ENCODE measurements around the gene PNMA6F. TPM values are rescaled to one million over a fixed set of nuclear protein-coding genes. Genes with fewer than 3 reads are reported as not detected.

Gene PNMA6F
- total RNA-seq, result not detected in 3 replicates
- long read RNA-seq, result 0 reads

DNA sequence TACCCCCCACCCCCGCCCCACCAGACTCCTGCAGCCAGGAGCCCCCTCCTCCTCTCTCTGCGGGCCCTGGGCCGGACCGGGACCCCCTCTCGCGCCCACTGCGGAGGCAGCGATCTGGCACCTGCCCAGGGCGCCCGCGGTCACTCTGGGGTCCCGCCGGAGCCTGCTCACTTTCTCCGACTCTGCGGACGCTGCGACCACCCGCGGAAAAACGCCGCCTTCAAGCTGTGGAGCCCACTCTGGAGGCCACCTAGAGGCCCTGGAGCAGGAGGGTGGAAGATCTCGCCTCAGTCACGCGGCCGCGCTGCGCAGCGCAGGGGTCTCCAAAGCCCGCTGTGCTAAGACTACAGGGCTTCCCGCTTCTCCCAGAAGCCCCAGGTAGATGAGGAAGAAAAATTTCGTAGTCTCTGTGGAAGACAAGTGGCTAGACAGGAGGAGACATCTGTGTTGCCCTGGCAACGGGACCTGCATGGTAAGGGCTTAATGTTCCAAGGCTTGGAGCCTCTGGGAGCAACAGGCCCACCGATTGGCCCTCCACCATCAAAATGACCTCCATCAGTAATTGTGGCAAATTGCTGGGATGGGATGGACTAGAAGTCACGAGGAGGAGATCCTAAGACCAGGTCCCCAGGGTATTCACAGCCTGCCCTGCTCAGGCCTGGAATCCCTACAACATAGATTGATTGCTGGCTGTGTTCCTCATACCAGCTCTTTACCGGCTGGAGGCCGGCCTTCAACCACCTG lies at the start of gene PNMA6F:
Gene PNMA6F (minus strand): TSS at position 387 of the 744 bp plus-strand sequence. CDS start 1,093 bp downstream, outside the sequence.
- Mint-ChIP-seq H3K36me3 (ENCODE audit: low read depth) (no peaks in the 10 kb centered on the region), H3K27ac (ENCODE audit: unreplicated experiment) (no peak within 1 kb of the TSS), H3K4me1 (ENCODE audit: low read depth) (no peaks in the 10 kb centered on the region), H3K4me3 (ENCODE audit: unreplicated experiment) (no peak within 1 kb of the TSS), H3K27me3 (ENCODE audit: low read depth) (peaks cover 10% of the 10 kb centered on the region), H3K9me3 (ENCODE audit: low read depth) (peaks cover 26% of the 10 kb centered on the region)
- no peak for DNase-seq (ENCODE audit: low spot score)
- TF ChIP-seq, protein P1, sequence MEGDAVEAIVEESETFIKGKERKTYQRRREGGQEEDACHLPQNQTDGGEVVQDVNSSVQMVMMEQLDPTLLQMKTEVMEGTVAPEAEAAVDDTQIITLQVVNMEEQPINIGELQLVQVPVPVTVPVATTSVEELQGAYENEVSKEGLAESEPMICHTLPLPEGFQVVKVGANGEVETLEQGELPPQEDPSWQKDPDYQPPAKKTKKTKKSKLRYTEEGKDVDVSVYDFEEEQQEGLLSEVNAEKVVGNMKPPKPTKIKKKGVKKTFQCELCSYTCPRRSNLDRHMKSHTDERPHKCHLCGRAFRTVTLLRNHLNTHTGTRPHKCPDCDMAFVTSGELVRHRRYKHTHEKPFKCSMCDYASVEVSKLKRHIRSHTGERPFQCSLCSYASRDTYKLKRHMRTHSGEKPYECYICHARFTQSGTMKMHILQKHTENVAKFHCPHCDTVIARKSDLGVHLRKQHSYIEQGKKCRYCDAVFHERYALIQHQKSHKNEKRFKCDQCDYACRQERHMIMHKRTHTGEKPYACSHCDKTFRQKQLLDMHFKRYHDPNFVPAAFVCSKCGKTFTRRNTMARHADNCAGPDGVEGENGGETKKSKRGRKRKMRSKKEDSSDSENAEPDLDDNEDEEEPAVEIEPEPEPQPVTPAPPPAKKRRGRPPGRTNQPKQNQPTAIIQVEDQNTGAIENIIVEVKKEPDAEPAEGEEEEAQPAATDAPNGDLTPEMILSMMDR (IDR thresholded peaks at IDR 0.05), result no peak

DNA sequence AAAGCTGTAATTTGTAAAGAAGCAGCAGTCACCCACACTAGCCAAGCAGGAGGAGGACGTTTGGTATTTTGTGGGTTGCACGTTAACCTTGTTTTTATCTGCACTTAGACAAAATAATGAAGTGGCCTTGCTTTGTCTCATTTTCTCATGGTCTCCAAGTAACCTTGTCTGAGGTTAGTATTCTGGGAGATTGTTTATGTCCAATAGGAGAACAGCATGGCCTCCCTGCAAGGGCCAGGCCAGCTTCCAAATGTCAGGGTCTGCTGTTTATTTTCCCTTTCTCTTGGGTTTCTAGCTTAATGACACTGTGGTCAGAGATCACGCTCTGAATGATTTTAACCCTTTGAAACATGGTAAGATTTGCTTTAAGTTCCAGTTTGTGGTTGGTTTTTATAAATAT lies 49.7 kb upstream of the PNMA6F start:
- peaks cover 5% of the 10 kb centered on the region for H3K9me3 Mint-ChIP-seq (ENCODE audit: low read depth)
- peaks cover 6% of the 10 kb centered on the region for H3K4me1 Mint-ChIP-seq (ENCODE audit: low read depth)
- H3K27ac Mint-ChIP-seq (ENCODE audit: unreplicated experiment), result no peak overlapping the region
- TF ChIP-seq, protein P1 (IDR thresholded peaks at IDR 0.05), result no peak
- no peaks in the 10 kb centered on the region for H3K36me3 Mint-ChIP-seq (ENCODE audit: low read depth)
- H3K4me3 Mint-ChIP-seq (ENCODE audit: unreplicated experiment), result no peak overlapping the region
- no peak for DNase-seq (ENCODE audit: low spot score)
- H3K27me3 Mint-ChIP-seq (ENCODE audit: low read depth), result peaks cover 5% of the 10 kb centered on the region

DNA sequence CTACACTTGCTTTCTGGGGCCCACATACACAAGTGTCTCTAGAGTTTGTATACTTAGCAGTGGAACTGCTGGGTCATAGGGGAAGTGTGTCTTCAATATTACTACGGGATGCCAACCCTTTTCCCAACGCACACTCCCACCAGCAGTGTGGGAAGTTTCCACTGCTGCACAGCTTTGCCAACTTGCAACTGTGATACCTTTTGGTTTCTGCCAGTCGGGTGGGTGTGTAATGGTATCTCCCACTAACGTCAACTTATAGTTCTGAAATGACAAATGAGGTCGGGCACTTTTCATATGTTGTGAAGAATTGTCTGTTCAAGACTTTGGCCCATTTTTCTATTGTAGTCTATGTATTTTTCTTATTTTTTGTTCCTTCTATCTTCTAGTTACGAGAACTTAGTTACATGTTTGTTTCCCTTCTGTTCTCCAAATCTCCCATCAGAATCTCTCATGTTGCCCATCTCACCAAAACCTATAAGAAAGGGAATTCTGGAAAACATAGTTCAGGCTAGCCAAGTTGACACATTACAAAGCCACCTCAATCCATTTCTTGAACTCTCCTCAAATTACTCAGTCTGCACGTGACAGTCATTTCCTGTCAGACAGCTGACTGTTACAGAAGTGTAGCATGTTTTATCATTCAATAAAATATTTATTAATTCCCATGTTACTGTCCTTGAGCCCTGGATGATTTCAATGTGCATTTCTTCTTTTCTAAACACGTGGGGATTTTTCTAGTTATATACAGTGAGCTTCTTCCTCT lies 48.9 kb upstream of the PNMA6F start:
- Mint-ChIP-seq H3K27ac (ENCODE audit: unreplicated experiment) (no peak overlapping the region), H3K27me3 (ENCODE audit: low read depth) (peaks cover 5% of the 10 kb centered on the region), H3K9me3 (ENCODE audit: low read depth) (peaks cover 9% of the 10 kb centered on the region), H3K4me3 (ENCODE audit: unreplicated experiment) (no peak overlapping the region), H3K4me1 (ENCODE audit: low read depth) (peaks cover 6% of the 10 kb centered on the region), H3K36me3 (ENCODE audit: low read depth) (no peaks in the 10 kb centered on the region)
- TF ChIP-seq, protein P1 (IDR thresholded peaks at IDR 0.05), result no peak
- DNase-seq (ENCODE audit: low spot score), result no peak

DNA sequence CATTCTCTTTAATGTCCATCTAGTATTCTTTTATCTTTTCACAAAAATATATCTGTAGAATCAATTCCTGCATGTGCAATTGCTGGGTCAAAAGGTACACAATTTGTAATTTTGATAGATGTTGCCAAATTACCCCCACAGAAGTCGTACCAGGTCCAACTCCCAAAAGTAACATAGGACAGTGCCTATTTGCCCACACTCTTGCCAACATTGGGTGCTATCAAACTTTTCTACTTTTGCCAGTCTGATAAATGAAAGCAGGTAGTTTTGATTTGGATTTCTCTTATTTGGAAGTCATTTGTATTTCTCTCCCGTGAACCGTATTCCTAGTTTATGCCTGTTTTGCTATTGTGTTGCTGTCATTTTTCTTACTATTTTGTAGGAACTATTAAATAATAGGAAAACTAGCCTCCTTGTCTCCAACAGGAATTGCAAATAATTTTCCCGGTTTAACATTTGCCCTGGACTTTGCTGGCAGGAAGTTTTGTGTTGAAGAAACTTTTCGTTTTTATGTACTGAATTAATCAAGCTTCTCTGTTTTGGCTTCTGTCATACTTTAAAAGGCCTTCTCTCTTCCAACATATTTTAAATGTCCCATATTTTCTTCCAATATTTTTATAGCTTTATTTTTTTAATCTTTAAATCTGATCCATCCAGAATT lies 45.4 kb upstream of the PNMA6F start:
- Mint-ChIP-seq H3K9me3 (ENCODE audit: low read depth) (peaks cover 9% of the 10 kb centered on the region), H3K4me1 (ENCODE audit: low read depth) (peaks cover 6% of the 10 kb centered on the region), H3K36me3 (ENCODE audit: low read depth) (no peaks in the 10 kb centered on the region), H3K27me3 (ENCODE audit: low read depth) (peaks cover 9% of the 10 kb centered on the region), H3K27ac (ENCODE audit: unreplicated experiment) (no peak overlapping the region), H3K4me3 (ENCODE audit: unreplicated experiment) (no peak overlapping the region)
- no peak for DNase-seq (ENCODE audit: low spot score)
- TF ChIP-seq, protein P1 (IDR thresholded peaks at IDR 0.05), result no peak

DNA sequence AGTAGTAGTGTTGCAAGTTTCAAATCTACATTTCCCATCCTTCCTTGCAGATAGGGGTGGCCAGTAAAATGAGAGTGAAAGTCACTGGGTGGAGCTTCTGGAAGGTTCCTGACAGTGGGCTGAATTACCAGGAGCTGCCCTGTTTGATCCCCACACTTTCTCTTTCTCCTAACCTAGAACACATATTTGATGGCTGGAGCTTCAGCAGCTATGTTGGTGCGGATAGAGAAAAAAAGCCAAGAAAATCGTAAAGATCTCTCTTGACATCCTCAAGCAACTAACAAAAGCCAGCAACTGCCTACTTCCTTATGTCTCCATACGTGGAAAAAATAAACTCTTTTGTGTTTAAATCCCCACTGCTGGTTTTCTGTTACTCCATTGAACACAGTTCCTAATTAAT lies 44.6 kb upstream of the PNMA6F start:
- Mint-ChIP-seq H3K4me3 (ENCODE audit: unreplicated experiment) (no peak overlapping the region), H3K4me1 (ENCODE audit: low read depth) (peaks cover 6% of the 10 kb centered on the region), H3K27me3 (ENCODE audit: low read depth) (peaks cover 9% of the 10 kb centered on the region), H3K27ac (ENCODE audit: unreplicated experiment) (no peak overlapping the region), H3K9me3 (ENCODE audit: low read depth) (peaks cover 9% of the 10 kb centered on the region), H3K36me3 (ENCODE audit: low read depth) (no peaks in the 10 kb centered on the region)
- TF ChIP-seq, protein P1 (IDR thresholded peaks at IDR 0.05), result no peak
- no peak for DNase-seq (ENCODE audit: low spot score)
